AG04449 (cell line): ENCODE measurements around the gene SRMS.

ENCODE experiments used
- CTCF ChIA-PET: fragments of 350-600 bp; formaldehyde crosslinking; extraction: SDS; loops from one replicate; lab custom pipeline; 2021; ENCODE audit warnings: antibody characterized with exemption; lab: Yijun Ruan, JAX
- POLR2A ChIA-PET: fragments of 400-600, 350-600 bp; formaldehyde crosslinking; extraction: SDS; loops from one replicate; lab custom pipeline; 2020; ENCODE audit warnings: antibody characterized with exemption, inconsistent platforms; lab: Yijun Ruan, JAX
- DNase-seq: peaks from one replicate; pipeline ENCODE4 v3.0.0-alpha.2; 2010; ENCODE audit warnings: low read depth, low spot score
- H3K4me3 ChIP-seq: 2 replicates; pipeline ENCODE4 v1.5.1; 2011; ENCODE audit warnings: low read depth, mild to moderate bottlenecking, control low read depth, low read length
- TF ChIP-seq, protein P1 (sequence below): IDR thresholded peaks from one replicate; pipeline ENCODE4 v1.5.1; 2011; ENCODE audit warnings: mild to moderate bottlenecking, moderate library complexity, low read length, control low read depth, inconsistent platforms; ENCODE audit not compliant: insufficient read depth; ENCODE audit errors: missing control alignments

The SRMS gene

DNA sequence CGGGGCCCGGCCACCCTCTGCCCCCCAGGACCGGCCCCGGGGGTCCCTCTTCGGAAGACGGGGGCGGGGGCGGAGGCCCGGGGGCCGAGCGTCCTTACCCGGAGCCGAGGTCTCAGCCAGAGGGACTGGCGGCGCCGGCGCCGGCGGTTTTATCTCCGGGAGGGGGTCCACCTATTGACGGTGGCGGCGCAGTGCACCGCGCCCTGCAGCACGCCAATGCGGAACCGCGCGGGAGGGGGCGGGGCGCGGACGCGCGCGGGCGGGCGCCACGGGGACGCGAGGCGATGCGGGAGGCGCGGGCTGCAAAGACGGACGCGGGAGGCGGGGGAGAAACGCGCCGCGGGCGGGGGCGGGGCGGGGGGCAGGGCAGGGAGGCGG, 48.6 kb downstream of the SRMS start, which contains the start of gene EEF1A2:
EEF1A2 (minus strand) TSS at position 124 of the 378 bp plus-strand sequence. CDS start 1,320 bp downstream, outside the sequence.
- ChIA-PET CTCF (no interaction called here), POLR2A (no interaction called here)
- TF ChIP-seq, protein P1, sequence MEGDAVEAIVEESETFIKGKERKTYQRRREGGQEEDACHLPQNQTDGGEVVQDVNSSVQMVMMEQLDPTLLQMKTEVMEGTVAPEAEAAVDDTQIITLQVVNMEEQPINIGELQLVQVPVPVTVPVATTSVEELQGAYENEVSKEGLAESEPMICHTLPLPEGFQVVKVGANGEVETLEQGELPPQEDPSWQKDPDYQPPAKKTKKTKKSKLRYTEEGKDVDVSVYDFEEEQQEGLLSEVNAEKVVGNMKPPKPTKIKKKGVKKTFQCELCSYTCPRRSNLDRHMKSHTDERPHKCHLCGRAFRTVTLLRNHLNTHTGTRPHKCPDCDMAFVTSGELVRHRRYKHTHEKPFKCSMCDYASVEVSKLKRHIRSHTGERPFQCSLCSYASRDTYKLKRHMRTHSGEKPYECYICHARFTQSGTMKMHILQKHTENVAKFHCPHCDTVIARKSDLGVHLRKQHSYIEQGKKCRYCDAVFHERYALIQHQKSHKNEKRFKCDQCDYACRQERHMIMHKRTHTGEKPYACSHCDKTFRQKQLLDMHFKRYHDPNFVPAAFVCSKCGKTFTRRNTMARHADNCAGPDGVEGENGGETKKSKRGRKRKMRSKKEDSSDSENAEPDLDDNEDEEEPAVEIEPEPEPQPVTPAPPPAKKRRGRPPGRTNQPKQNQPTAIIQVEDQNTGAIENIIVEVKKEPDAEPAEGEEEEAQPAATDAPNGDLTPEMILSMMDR, result no peak
- DNase-seq, result no peak
- peak within 1 kb of the TSS; percentile 18; the same call in 1 of the 2 replicates for H3K4me3 ChIP-seq

DNA sequence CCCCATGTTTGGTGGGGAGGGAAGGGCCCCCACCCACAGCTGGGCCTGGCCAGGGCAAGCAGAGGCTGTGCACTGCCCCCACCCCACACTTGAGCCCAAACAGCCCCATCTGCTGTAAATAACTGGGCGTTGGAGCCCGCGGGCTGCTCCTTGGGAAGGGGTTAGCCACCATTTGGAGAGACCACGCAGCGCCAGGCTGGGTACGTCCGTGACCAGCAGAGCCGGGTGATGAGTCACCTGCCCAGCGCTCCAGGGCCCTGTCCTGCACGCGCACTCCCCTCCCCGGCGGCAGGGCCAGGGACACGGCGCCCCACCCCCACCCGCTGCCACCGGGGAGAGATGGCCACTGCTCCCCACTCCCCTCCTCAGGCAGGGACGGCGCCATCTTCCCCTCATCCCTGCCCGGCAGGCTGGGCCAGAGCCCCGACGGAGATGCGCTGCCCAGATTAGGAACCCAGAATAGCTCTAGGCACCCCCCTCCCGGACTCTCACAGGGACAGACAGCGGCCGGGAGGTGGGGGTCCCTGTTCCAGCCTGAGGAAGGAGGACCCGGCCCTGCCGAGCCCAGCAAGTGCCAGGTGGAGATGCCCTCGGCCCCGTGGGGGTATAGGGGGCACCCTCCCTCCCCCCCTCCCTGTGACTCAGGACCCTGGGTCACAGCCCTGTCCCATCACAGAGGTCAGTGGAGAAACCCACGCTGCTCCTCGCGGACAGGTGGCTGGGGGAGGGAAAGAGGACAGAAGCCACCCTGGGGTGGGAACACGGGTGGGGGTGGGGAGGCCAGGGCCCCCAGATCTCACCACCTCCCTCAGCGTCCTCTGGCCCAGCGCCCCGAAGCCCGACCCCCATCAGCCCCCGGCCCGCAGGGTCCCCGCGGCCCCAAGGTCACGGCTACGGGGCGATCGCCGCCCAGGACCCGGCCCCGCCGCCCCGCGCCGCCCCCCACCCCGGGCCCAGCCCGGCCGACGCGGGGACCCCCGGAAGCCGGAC, 49.3 kb downstream of the SRMS start:
- ChIA-PET CTCF (interaction anchor here (2.0 to 2.9 kb wide), 5 partner anchors 7 to 474 kb away, joined by 6 to 26 read pairs (median 15); no protein-coding TSS in a partner anchor), POLR2A (interaction anchor here (2.1 kb wide), 1 partner anchor 23 kb away, joined by 7 read pairs; the partner anchor contains the start of gene PPDPF)
- H3K4me3 ChIP-seq, result no peak overlapping the region
- no peak for DNase-seq
- TF ChIP-seq, protein P1, result no peak

- H3K4me3 ChIP-seq, result no peak overlapping the region
- no peak for DNase-seq
- TF ChIP-seq, protein P1, result no peak
- CTCF ChIA-PET, result interaction anchor here (1.0 to 2.9 kb wide), 25 partner anchors 8 to 630 kb away, joined by 3 to 26 read pairs (median 5); partner anchors contain the start of genes PPDPF, PTK6 and SAMD10
- POLR2A ChIA-PET, result interaction anchor here (2.1 kb wide), 1 partner anchor 24 kb away, joined by 7 read pairs; the partner anchor contains the start of gene PPDPF
Observed at GRCh38 chr20:63497138-63497945, 50.2 kb downstream of the SRMS start.

DNA sequence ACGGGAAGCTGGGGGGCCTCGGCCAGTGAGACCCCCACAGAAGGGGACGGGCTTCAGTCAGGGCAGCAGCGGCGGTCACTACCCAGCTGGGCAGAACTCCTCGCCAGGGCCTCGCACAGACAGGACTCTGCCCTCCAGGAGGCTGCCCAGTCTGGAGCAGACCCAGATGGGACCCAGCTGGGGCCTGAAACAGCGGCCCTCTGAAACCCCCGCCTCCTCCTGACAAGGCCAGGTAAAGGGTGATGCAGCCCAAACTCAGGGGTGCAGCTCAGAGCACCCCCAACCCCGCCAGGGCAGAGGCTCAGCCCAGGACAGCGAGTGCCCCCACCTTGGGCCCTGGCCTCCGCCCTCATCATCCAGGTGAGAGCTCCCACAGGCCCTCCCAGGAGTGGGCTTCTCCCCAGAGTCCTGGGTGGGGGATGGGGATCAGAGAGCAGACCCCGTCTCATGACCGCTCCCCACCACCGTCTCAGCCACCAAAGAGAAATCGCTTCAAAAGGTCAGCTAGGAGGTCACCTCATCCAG, 50.9 kb downstream of the SRMS start:
- ChIA-PET POLR2A (interaction anchor here (2.1 kb wide), 1 partner anchor 24 kb away, joined by 7 read pairs; the partner anchor contains the start of gene PPDPF), CTCF (interaction anchor here (0.7 to 2.9 kb wide), 35 partner anchors 9 to 631 kb away, joined by 3 to 26 read pairs (median 4); partner anchors contain the start of genes PPDPF, PTK6 and SAMD10)
- DNase-seq, result no peak
- H3K4me3 ChIP-seq, result no peak overlapping the region; the same call in 1 of the 2 replicates
- TF ChIP-seq, protein P1, result no peak

DNA sequence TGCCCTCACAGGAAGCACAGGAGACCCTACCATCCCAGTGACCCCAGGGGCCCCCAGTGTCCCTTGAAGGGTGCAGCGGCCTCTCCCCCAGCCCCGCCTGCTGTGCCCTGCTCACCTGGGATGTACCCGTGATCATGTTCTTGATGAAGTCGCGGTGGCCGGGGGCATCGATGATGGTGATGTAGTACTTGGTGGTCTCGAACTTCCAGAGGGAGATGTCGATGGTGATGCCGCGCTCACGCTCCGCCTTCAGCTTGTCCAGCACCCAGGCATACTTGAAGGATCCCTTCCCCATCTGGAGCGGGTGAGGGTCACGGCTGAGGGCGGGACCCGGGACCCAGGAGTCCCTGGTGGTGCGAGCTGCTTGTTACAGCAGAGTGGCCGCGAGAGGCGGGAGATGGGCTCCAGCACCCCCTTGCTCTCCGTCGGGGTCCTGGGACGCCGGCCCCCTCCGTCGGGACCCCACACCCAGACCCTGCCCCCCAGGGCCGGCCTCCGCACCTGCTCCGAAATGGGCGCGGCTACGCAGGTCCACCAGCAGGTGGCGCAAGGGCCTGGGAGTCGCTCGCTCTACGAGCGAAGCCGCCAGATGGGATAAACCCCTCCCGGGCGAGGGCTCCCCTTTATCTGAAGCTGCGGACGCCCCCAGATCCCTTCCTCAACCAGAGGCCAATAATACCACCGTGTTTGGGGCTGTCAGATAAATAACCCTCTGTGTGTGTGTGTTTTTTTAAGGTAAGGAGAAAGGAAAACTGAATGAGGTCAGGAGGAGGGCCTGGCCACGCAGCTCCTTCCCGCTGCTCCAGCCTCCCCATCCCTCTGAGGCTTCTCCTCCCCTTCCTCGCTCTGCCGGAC, 51.6 kb downstream of the SRMS start:
- CTCF ChIA-PET, result interaction anchor here (0.7 to 2.9 kb wide), 35 partner anchors 9 to 728 kb away, joined by 3 to 26 read pairs (median 4); partner anchors contain the start of genes PPDPF, PTK6 and SAMD10
- POLR2A ChIA-PET, result interaction anchor here (2.1 kb wide), 1 partner anchor 25 kb away, joined by 7 read pairs; the partner anchor contains the start of gene PPDPF
- H3K4me3 ChIP-seq, result peak overlapping the region; percentile 23
- TF ChIP-seq, protein P1, result peak; percentile 95
- no peak for DNase-seq
